ENCODE data around the gene APOL6. TPM values are rescaled to one million over a fixed set of nuclear protein-coding genes. Genes with fewer than 3 reads are reported as not detected.

APOL6 gene
- total RNA-seq, 4 donors from 2014 or later = 4.6 to 39.7 (median 27.5) TPM

- Histone ChIP-seq H3K4me1 (peaks cover 0 to 8% (median 4%) of the 10 kb centered on the region in 4 donors), H3K9me3 (no peaks in the 10 kb centered on the region), H3K36me3 (no peaks in the 10 kb centered on the region), H3K27ac (no peak overlapping the region), H3K4me3 (no peak overlapping the region), H3K27me3 (no peaks in the 10 kb centered on the region)
- intact Hi-C loops (cut with DNase I; ENCODE audit: low total_unique reads) = no loop called here
- in situ Hi-C loops (cut with MboI; ENCODE audit: low pct_ligation_motif_present in 1 of 4, low pct_unique_long_range_greater_than_20kb in 1 of 4, low sequenced_read_pairs in 3 of 4) = loop anchor here in 1 of 4 donors (25.0 kb wide), 1 partner anchor 505 kb away; no protein-coding TSS in a partner anchor
- TF ChIP-seq POLR2AphosphoS5 (IDR thresholded peaks at IDR 0.05) (no peak), CTCF (IDR thresholded peaks at IDR 0.05) (no peak), POLR2A (IDR thresholded peaks at IDR 0.05) (no peak), EP300 (IDR thresholded peaks at IDR 0.05; ENCODE audit: low read depth) (no peak)
- no peak for DNase-seq
- WGBS, 2 donors (ENCODE audit: low coverage in 1 of 2) = 83% methylated on average over 6 of the region's 8 CpGs; no CpG with 5 or more reads in 1 of the 2 donors
Measured at GRCh38 chr22:35606916-35607315, 41.3 kb upstream of the APOL6 start.

DNA sequence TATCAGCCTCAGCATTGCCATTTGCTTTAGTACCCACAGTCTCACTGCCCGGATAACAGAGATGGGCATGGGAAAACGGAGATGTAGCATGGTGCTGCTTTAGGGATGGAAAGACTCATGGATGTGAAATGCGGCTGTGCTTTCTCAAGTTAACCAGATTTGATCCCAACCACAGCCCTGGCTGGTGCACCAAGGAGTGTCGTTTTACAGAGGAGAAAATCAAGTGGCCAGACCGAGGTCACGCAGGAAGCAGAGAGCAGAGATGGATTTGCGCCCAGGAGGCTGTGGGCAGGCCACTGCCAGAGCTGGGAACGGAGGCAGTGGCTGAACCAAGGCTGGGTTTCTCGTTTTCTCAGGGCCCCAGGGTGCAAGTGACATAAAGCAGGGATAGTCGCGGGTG is 40.2 kb upstream of the APOL6 start:
- 75 to 84% methylated on average over 4 to 11 of the region's 11 CpGs for WGBS, 2 donors (ENCODE audit: low coverage in 1 of 2)
- Histone ChIP-seq H3K4me1 (peaks cover 0 to 8% (median 4%) of the 10 kb centered on the region in 4 donors), H3K36me3 (no peaks in the 10 kb centered on the region), H3K27ac (no peak overlapping the region), H3K9me3 (no peaks in the 10 kb centered on the region), H3K4me3 (no peak overlapping the region), H3K27me3 (no peaks in the 10 kb centered on the region)
- TF ChIP-seq EP300 (IDR thresholded peaks at IDR 0.05; ENCODE audit: low read depth) = no peak
- no peak for TF ChIP-seq POLR2AphosphoS5 (IDR thresholded peaks at IDR 0.05)
- no peak for TF ChIP-seq CTCF (IDR thresholded peaks at IDR 0.05)
- TF ChIP-seq POLR2A (IDR thresholded peaks at IDR 0.05) = no peak
- no peak for DNase-seq
- in situ Hi-C loops (cut with MboI; ENCODE audit: low pct_ligation_motif_present in 1 of 4, low pct_unique_long_range_greater_than_20kb in 1 of 4, low sequenced_read_pairs in 3 of 4) (loop anchor here in 1 of 4 donors (25.0 kb wide), 1 partner anchor 504 kb away; no protein-coding TSS in a partner anchor), intact Hi-C loops (cut with DNase I; ENCODE audit: low total_unique reads) (no loop called here)

GRCh38 chr22:35609261-35609660 is 39.0 kb upstream of the APOL6 start:
- TF ChIP-seq CTCF (IDR thresholded peaks at IDR 0.05) (no peak), POLR2A (IDR thresholded peaks at IDR 0.05) (no peak), EP300 (IDR thresholded peaks at IDR 0.05; ENCODE audit: low read depth) (no peak), POLR2AphosphoS5 (IDR thresholded peaks at IDR 0.05) (no peak)
- Histone ChIP-seq H3K9me3 (no peaks in the 10 kb centered on the region), H3K4me3 (no peak overlapping the region), H3K36me3 (no peaks in the 10 kb centered on the region), H3K4me1 (peaks cover 0 to 8% (median 4%) of the 10 kb centered on the region in 4 donors), H3K27me3 (no peaks in the 10 kb centered on the region), H3K27ac (no peak overlapping the region)
- in situ Hi-C loops (cut with MboI; ENCODE audit: low pct_ligation_motif_present in 1 of 4, low pct_unique_long_range_greater_than_20kb in 1 of 4, low sequenced_read_pairs in 3 of 4) (loop anchor here in 1 of 4 donors (25.0 kb wide), 1 partner anchor 503 kb away; no protein-coding TSS in a partner anchor), intact Hi-C loops (cut with DNase I; ENCODE audit: low total_unique reads) (no loop called here)
- no peak for DNase-seq
- WGBS, 2 donors (ENCODE audit: low coverage in 1 of 2) = 93% methylated on average over 9 of the region's 9 CpGs; no CpG with 5 or more reads in 1 of the 2 donors

DNA sequence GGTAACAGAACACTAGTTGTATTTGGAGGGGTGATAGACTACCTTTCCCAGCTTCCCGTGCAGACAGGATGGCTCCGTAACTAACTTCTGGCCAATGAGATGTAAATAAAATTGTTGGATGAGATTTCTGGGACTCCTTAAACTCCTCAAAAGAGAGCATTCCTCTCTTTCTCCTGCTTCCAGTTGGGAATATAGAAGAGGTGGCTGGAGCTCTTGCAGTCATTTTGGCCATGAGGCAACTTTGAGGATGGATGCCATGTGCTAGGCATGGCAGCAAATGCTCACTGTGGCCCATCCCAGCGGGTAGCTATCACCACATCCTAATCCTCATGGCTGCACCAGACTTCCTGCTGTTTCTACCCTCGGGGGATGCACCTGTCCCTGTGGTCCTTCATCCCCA is 38.5 kb upstream of the APOL6 start:
- Histone ChIP-seq H3K4me3 (no peak overlapping the region), H3K9me3 (no peaks in the 10 kb centered on the region), H3K27ac (no peak overlapping the region), H3K27me3 (no peaks in the 10 kb centered on the region), H3K36me3 (no peaks in the 10 kb centered on the region), H3K4me1 (peaks cover 0 to 8% (median 4%) of the 10 kb centered on the region in 4 donors)
- intact Hi-C loops (cut with DNase I; ENCODE audit: low total_unique reads) = no loop called here
- TF ChIP-seq CTCF (IDR thresholded peaks at IDR 0.05) = no peak
- no peak for TF ChIP-seq POLR2A (IDR thresholded peaks at IDR 0.05)
- TF ChIP-seq POLR2AphosphoS5 (IDR thresholded peaks at IDR 0.05) = no peak
- no peak for TF ChIP-seq EP300 (IDR thresholded peaks at IDR 0.05; ENCODE audit: low read depth)
- WGBS, 2 donors (ENCODE audit: low coverage in 1 of 2) = 69 to 82% methylated on average over 4 of the region's 4 CpGs
- DNase-seq = no peak
- in situ Hi-C loops (cut with MboI; ENCODE audit: low pct_ligation_motif_present in 1 of 4, low pct_unique_long_range_greater_than_20kb in 1 of 4, low sequenced_read_pairs in 3 of 4) = loop anchor here in 1 of 4 donors (25.0 kb wide), 1 partner anchor 503 kb away; no protein-coding TSS in a partner anchor
